HFF-Myc (cell line): Measurements from ENCODE around the gene TBC1D14.

ENCODE experiments used
- DNase-seq: peaks from one replicate; pipeline ENCODE4 v3.0.0-alpha.2; 2011; ENCODE audit warnings: low read depth; ENCODE audit errors: extremely low read depth
- H3K4me3 ChIP-seq: replicated peaks from 2 replicates; pipeline ENCODE4 v1.5.1; 2011; ENCODE audit warnings: low read depth, mild to moderate bottlenecking, control low read depth, low read length
- TF ChIP-seq, protein P1 (sequence below): IDR thresholded peaks from 2 replicates; pipeline ENCODE4 v1.5.1; 2012; ENCODE audit warnings: mild to moderate bottlenecking, low read depth, low read length, control low read depth; ENCODE audit errors: missing control alignments

Gene TBC1D14

GRCh38 chr4:6989331-6989923 lies 79.8 kb downstream of the TBC1D14 start:
- no peak for DNase-seq
- TF ChIP-seq, protein P1, sequence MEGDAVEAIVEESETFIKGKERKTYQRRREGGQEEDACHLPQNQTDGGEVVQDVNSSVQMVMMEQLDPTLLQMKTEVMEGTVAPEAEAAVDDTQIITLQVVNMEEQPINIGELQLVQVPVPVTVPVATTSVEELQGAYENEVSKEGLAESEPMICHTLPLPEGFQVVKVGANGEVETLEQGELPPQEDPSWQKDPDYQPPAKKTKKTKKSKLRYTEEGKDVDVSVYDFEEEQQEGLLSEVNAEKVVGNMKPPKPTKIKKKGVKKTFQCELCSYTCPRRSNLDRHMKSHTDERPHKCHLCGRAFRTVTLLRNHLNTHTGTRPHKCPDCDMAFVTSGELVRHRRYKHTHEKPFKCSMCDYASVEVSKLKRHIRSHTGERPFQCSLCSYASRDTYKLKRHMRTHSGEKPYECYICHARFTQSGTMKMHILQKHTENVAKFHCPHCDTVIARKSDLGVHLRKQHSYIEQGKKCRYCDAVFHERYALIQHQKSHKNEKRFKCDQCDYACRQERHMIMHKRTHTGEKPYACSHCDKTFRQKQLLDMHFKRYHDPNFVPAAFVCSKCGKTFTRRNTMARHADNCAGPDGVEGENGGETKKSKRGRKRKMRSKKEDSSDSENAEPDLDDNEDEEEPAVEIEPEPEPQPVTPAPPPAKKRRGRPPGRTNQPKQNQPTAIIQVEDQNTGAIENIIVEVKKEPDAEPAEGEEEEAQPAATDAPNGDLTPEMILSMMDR = no peak
- no peak overlapping the region for H3K4me3 ChIP-seq

DNA sequence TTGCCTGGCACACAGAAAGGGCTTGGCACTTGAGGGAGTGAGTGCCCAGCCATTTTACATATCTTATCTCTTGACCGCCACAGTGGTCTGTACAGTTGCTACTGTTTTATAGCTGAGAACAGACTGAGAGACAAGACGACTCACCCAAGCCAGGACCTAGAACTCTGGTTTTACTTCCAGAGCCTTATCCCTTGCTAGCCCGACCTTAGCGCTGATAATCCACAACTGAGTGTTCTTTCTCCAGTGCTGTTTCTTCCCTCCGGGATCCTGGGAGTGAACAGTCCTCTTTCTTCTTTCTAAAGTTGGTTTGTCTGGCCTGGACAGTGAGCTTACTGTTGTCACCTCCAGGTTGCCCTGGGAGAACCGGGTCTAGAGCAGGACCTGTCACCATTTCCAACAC lies 81.0 kb downstream of the TBC1D14 start:
- TF ChIP-seq, protein P1 = no peak
- no peak overlapping the region for H3K4me3 ChIP-seq
- DNase-seq = no peak

DNA sequence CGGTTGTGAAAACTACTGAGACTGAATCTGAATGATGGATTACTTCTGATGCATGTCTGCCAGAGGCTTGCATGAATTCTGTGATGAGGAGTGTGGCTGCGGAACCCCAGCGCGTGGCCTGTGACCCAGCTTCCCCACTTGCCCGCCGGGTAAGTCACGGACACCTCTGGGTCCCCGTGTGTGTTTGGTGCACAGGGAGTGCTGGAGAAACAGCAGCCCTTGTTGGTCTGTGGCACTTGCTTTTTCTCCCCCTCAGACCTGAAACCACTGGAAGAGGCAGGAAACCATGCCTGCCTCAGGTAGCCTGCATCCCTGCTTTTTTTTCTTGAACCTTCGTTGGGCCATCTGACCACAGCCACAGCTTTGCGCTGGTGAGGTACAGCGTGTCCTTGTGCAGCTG lies 81.6 kb downstream of the TBC1D14 start:
- TF ChIP-seq, protein P1 = no peak

DNA sequence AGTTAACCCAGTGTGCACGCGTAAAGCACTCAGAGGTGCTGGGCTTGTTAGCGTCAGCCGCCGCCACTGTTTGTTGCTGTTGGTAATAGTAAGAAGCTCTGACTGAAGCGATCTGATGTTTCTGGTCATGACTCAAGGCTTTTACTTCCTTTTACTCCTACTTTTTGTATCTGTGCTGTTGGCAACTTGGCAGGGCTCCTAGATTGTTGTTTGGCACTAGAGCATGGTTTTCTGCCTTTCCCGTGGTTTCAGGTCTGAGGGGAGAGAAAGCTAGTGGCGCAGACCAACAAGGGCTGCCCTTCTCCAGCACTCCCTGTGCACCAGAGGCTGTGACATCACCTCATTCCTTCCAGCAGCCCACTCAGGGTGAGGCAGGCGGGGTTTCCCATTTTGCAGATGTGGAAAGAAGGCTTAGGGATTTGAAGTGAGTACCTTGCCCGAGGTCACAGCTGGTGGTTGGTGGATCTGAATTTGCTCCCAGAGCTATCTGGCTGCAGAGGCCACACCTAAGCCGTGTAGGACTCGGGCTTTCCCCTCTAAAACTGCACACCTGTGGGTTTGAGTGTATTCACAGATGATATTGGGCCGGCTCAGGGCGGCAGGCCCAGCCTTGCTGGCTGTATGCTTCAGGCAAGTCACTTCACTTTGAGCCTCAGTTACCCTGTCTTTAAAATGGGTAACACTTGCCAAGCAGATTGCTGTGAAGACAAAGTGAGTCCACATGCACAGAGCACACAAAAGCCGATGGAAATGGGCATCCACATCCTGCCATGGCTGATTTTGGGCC lies 82.3 kb downstream of the TBC1D14 start:
- peak; percentile 67 for DNase-seq
- TF ChIP-seq, protein P1 = no peak
- peak overlapping the region; percentile 23 for H3K4me3 ChIP-seq

More for the DNA sequence above, 81.6 kb downstream of the TBC1D14 start:
- DNase-seq = no peak
- H3K4me3 ChIP-seq = peak overlapping the region; percentile 23

DNA sequence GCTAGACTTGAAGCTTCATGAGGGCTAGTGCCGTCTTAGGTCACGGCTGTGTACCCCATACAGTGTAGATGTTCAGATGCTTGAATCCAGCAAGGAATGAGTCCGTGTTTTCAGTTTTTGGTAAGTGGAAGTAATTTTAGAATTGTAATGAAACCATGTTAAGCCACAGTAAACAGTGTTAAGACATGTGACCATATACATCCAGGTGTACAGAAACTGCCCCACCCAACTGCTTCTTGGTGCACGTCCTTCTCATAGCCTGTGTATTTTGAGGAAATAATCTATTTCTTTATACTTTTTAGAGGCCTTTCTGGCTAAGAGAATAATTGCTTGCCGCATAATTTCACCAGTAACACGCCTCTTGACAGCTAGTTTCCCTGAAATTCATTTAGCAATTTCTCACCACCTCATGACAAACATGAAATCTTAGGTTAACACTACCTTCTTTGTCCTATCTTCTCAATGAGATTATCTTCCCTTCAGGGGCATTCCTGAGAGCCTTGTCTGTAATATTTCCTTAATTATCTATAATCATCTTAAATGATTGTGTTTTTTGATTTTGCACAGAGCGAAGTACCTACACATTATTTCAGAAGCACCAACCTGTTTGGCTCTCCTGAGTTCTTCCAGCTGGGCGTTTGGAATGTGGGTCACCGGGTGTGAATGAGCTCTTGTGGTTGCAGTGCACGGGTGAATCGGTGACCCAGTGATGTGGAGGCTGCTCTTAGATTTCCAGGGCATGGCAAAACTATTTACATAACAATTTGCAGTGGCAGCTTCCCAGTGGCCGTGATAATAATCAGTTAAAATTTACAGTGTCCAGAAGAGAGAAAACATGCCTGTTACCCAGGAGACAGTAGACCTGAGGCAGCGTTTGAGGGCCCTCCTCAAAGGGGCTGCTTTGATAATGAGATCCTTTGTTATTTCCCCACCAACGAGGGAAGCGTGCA lies 83.4 kb downstream of the TBC1D14 start:
- no peak for DNase-seq
- TF ChIP-seq, protein P1 = no peak
- no peak overlapping the region for H3K4me3 ChIP-seq

- no peak for DNase-seq
- TF ChIP-seq, protein P1 = no peak
- no peak overlapping the region for H3K4me3 ChIP-seq
Measured at GRCh38 chr4:6996481-6996880, 86.9 kb downstream of the TBC1D14 start.
